Measurements from ENCODE around the gene KIRREL3.

DNA sequence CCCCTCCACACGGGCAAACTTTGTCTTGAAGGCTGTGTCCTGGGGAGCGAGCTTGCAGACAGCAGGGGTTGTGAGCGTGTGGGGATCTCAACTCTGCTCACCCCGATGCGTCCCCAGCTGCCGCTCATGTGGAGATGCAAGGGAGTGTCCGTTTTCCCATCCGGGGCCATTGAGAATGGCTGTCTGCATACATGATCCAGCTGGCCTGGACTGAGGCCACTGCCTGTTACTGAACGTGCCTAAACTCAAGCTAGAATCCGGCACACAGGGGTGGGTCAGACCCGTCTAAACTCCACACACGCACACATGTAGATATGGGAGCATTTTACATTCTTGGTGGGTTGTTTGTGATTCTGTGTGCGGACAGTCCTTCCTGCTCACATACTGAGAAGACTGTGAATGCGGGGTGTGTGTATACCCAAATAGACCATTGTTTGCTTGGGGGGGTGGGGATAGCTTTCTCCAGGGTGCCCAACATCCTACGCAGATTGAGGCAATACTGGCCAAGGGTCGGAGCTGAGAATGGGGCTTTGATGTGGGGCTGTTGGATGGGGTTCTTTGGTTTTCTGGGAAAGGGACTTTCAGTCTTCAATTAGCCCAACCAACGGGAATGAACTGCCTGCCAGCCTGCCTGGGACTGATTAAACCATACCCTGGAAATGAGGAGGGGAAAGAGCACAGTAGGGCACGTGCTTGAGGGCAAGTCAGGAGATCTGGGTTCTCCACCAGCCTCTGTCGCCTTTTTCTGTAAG lies 584.7 kb downstream of the KIRREL3 start:
- TF ChIP-seq EZH2 (IDR thresholded peaks at IDR 0.05; ENCODE audit: borderline replicate concordance, low read depth, low read length, severe bottlenecking), result no peak
- TF ChIP-seq POLR2A (IDR thresholded peaks at IDR 0.05; ENCODE audit: low read depth, low read length), result no peak
- TF ChIP-seq, protein P1, sequence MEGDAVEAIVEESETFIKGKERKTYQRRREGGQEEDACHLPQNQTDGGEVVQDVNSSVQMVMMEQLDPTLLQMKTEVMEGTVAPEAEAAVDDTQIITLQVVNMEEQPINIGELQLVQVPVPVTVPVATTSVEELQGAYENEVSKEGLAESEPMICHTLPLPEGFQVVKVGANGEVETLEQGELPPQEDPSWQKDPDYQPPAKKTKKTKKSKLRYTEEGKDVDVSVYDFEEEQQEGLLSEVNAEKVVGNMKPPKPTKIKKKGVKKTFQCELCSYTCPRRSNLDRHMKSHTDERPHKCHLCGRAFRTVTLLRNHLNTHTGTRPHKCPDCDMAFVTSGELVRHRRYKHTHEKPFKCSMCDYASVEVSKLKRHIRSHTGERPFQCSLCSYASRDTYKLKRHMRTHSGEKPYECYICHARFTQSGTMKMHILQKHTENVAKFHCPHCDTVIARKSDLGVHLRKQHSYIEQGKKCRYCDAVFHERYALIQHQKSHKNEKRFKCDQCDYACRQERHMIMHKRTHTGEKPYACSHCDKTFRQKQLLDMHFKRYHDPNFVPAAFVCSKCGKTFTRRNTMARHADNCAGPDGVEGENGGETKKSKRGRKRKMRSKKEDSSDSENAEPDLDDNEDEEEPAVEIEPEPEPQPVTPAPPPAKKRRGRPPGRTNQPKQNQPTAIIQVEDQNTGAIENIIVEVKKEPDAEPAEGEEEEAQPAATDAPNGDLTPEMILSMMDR (IDR thresholded peaks at IDR 0.05; ENCODE audit: extremely low read depth in 1 of 2, insufficient read depth in 1 of 2, low read depth in 1 of 2, low read length in 2 of 2), result no peak
- TF ChIP-seq POLR2AphosphoS5 (IDR thresholded peaks at IDR 0.05; ENCODE audit: insufficient read depth, low read depth, low read length), result no peak

All from endothelial cell of umbilical vein (primary cell).